Hepatocyte (in vitro differentiated cells): ENCODE data around the gene CLIC6.

Experiments
- CTCF ChIP-seq: fragments of 200-600 bp; sonication (generic); IDR thresholded peaks from 2 replicates; pipeline ENCODE4 v1.5.1; 2016; ENCODE audit warnings: antibody characterized with exemption, mild to moderate bottlenecking; ENCODE audit not compliant: poor library complexity
- EZH2 ChIP-seq: fragments of 200-600 bp; sonication (generic); IDR thresholded peaks from 2 replicates; pipeline ENCODE4 v1.6.1; 2016; ENCODE audit warnings: antibody characterized with exemption, mild to moderate bottlenecking, borderline replicate concordance
- EZH2phosphoT487 ChIP-seq: fragments of 200-600 bp; sonication (generic); IDR thresholded peaks from one replicate; pipeline ENCODE4 v1.6.1; 2018; ENCODE audit warnings: antibody characterized with exemption, mild to moderate bottlenecking, low read depth, moderate library complexity; ENCODE audit not compliant: unreplicated experiment, severe bottlenecking

DNA sequence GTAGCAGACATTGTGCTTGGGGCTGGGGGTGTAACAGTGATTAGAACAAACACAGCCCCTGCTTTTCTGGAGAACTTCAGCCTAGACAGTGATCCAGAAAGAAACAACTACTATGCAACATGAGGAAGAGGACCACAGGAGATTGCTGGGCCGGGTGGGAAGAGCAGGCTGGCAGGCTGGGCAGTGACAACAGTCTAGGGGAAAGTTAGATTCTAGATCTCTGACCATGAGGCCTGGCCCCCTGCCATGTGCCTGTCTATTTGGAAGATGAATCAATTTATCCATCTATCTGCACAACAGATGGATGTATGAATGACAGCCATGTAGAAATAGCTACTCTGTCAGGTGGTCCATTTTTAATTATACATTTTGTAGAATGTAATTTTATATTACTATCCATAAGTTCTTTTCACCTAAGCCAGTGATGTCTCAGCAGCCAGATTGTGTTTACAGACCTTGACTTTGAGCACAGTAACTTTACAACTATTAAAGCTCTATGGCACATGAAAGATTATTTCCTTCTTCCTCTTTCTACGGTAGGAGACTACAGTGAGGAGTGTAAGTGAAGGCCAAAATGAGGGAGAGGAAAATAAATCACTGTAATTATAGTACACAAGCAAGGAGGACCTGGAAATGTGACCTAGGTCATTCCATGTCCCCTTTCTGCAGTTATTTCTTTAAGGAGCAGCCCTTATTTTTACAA is 15.5 kb downstream of the CLIC6 start:
- TF ChIP-seq CTCF, result no peak
- TF ChIP-seq EZH2, result no peak
- no peak for TF ChIP-seq EZH2phosphoT487
